ENCODE data around the gene PTPRN2.

PTPRN2 gene

GRCh38 chr7:157977717-157978496 lies 609.7 kb downstream of the PTPRN2 start:
- DNase-seq = no peak

GRCh38 chr7:157977306-157977705 lies 610.3 kb downstream of the PTPRN2 start:
- no peak for DNase-seq

- DNase-seq = no peak
Observed at GRCh38 chr7:157976406-157976805, 611.2 kb downstream of the PTPRN2 start.

GRCh38 chr7:157975401-157976372 lies 611.9 kb downstream of the PTPRN2 start:
- no peak for DNase-seq

GRCh38 chr7:157974678-157975230 lies 612.9 kb downstream of the PTPRN2 start:
- DNase-seq = no peak

- DNase-seq = no peak
Observed at GRCh38 chr7:157973971-157974677, 613.5 kb downstream of the PTPRN2 start.

GRCh38 chr7:157972914-157973313 lies 614.7 kb downstream of the PTPRN2 start:
- no peak for DNase-seq

- no peak for DNase-seq
Observed at GRCh38 chr7:157971501-157971900, 616.1 kb downstream of the PTPRN2 start.

GRCh38 chr7:157970744-157971143 lies 616.9 kb downstream of the PTPRN2 start:
- no peak for DNase-seq

GRCh38 chr7:157969995-157970394 lies 617.6 kb downstream of the PTPRN2 start:
- DNase-seq = no peak

GRCh38 chr7:157966490-157966889 lies 621.1 kb downstream of the PTPRN2 start:
- no peak for DNase-seq

- no peak for DNase-seq
Observed at GRCh38 chr7:157964521-157964920, 623.1 kb downstream of the PTPRN2 start.

- DNase-seq = no peak
Observed at GRCh38 chr7:157964016-157964415, 623.6 kb downstream of the PTPRN2 start.

GRCh38 chr7:157963526-157963925 lies 624.1 kb downstream of the PTPRN2 start:
- DNase-seq = no peak

- no peak for DNase-seq
Observed at GRCh38 chr7:157962458-157963306, 624.9 kb downstream of the PTPRN2 start.

- DNase-seq = no peak
Observed at GRCh38 chr7:157961731-157962457, 625.7 kb downstream of the PTPRN2 start.

GRCh38 chr7:157955348-157955999 lies 632.1 kb downstream of the PTPRN2 start:
- no peak for DNase-seq

- DNase-seq = no peak
Observed at GRCh38 chr7:157954901-157955300, 632.7 kb downstream of the PTPRN2 start.

GRCh38 chr7:157952841-157953645 lies 634.6 kb downstream of the PTPRN2 start:
- no peak for DNase-seq

Measured in Kasumi-1 (cell line).